Measurements from ENCODE around the gene DSTN. TPM values are rescaled to one million over a fixed set of nuclear protein-coding genes. Genes with fewer than 3 reads are reported as not detected.

Gene DSTN
- total and polyA plus RNA-seq, 2 experiments from 2014 or later: 162 to 459 TPM

- Mint-ChIP-seq H3K9me3 (0 out of 3 replicates have a peak, but pooled peaks cover 3% of the 10 kb centered on the region), H3K4me3 (no peak overlapping the region; the same call in 2 of the 3 replicates), H3K27me3 (ENCODE audit: insufficient read depth, low read depth, poor library complexity) (peaks cover 8% of the 10 kb centered on the region), H3K4me1 (no peaks in the 10 kb centered on the region; the same call in 2 of the 3 replicates), H3K27ac (peak overlapping the region; percentile 77; the same call in 1 of the 2 replicates), H3K36me3 (ENCODE audit: low read depth) (peaks cover 65% of the 10 kb centered on the region)
- Histone ChIP-seq H2AFZ (no peak overlapping the region), H3K27ac (ENCODE audit: low read depth) (no peak overlapping the region), H3K79me2 (replicated peaks; ENCODE audit: insufficient read depth) (no peaks in the 10 kb centered on the region), H3K9me2 (ENCODE audit: insufficient read depth) (no peaks in the 10 kb centered on the region), H4K20me1 (replicated peaks; ENCODE audit: insufficient read depth) (0 out of 2 replicates have a peak, but pooled peaks cover 4% of the 10 kb centered on the region), H3K27me3 (ENCODE audit: insufficient read depth) (no peaks in the 10 kb centered on the region), H3F3A (replicated peaks; ENCODE audit: low read depth) (no peaks in the 10 kb centered on the region), H3K4me3 (no peak overlapping the region), H3K36me3 (ENCODE audit: insufficient read depth) (no peaks in the 10 kb centered on the region; the same call in 1 of the 2 replicates), H3K4me2 (no peak overlapping the region), H3K4me1 (ENCODE audit: insufficient read depth) (no peaks in the 10 kb centered on the region)
- ATAC-seq (no peak), DNase-seq (ENCODE audit: low spot score) (no peak)
- TF ChIP-seq CREB1 (CRISPR knock-in tag; IDR thresholded peaks at IDR 0.05; ENCODE audit: low read depth) (no peak), JUNB (IDR thresholded peaks at IDR 0.05; ENCODE audit: unreplicated experiment) (no peak), EZH2 (IDR thresholded peaks at IDR 0.05; ENCODE audit: low read depth, unreplicated experiment) (no peak), POLR2AphosphoS5 (IDR thresholded peaks at IDR 0.05; ENCODE audit: low read depth) (no peak), REST (IDR thresholded peaks at IDR 0.05; ENCODE audit: unreplicated experiment) (no peak), STAT1 (IDR thresholded peaks at IDR 0.05; ENCODE audit: unreplicated experiment) (no peak), NANOG (IDR thresholded peaks at IDR 0.05; ENCODE audit: borderline replicate concordance) (no peak), ZNF331 (CRISPR knock-in tag; IDR thresholded peaks at IDR 0.05; ENCODE audit: low read depth) (no peak), ZNF114 (CRISPR knock-in tag; IDR thresholded peaks at IDR 0.05) (no peak), EZH2phosphoT487 (IDR thresholded peaks at IDR 0.05; ENCODE audit: unreplicated experiment) (no peak), CTCF (conservative IDR thresholded peaks at IDR 0.05; ENCODE audit: low read depth in 2 of 2) (no peak)
- TF ChIP-seq, protein P1, sequence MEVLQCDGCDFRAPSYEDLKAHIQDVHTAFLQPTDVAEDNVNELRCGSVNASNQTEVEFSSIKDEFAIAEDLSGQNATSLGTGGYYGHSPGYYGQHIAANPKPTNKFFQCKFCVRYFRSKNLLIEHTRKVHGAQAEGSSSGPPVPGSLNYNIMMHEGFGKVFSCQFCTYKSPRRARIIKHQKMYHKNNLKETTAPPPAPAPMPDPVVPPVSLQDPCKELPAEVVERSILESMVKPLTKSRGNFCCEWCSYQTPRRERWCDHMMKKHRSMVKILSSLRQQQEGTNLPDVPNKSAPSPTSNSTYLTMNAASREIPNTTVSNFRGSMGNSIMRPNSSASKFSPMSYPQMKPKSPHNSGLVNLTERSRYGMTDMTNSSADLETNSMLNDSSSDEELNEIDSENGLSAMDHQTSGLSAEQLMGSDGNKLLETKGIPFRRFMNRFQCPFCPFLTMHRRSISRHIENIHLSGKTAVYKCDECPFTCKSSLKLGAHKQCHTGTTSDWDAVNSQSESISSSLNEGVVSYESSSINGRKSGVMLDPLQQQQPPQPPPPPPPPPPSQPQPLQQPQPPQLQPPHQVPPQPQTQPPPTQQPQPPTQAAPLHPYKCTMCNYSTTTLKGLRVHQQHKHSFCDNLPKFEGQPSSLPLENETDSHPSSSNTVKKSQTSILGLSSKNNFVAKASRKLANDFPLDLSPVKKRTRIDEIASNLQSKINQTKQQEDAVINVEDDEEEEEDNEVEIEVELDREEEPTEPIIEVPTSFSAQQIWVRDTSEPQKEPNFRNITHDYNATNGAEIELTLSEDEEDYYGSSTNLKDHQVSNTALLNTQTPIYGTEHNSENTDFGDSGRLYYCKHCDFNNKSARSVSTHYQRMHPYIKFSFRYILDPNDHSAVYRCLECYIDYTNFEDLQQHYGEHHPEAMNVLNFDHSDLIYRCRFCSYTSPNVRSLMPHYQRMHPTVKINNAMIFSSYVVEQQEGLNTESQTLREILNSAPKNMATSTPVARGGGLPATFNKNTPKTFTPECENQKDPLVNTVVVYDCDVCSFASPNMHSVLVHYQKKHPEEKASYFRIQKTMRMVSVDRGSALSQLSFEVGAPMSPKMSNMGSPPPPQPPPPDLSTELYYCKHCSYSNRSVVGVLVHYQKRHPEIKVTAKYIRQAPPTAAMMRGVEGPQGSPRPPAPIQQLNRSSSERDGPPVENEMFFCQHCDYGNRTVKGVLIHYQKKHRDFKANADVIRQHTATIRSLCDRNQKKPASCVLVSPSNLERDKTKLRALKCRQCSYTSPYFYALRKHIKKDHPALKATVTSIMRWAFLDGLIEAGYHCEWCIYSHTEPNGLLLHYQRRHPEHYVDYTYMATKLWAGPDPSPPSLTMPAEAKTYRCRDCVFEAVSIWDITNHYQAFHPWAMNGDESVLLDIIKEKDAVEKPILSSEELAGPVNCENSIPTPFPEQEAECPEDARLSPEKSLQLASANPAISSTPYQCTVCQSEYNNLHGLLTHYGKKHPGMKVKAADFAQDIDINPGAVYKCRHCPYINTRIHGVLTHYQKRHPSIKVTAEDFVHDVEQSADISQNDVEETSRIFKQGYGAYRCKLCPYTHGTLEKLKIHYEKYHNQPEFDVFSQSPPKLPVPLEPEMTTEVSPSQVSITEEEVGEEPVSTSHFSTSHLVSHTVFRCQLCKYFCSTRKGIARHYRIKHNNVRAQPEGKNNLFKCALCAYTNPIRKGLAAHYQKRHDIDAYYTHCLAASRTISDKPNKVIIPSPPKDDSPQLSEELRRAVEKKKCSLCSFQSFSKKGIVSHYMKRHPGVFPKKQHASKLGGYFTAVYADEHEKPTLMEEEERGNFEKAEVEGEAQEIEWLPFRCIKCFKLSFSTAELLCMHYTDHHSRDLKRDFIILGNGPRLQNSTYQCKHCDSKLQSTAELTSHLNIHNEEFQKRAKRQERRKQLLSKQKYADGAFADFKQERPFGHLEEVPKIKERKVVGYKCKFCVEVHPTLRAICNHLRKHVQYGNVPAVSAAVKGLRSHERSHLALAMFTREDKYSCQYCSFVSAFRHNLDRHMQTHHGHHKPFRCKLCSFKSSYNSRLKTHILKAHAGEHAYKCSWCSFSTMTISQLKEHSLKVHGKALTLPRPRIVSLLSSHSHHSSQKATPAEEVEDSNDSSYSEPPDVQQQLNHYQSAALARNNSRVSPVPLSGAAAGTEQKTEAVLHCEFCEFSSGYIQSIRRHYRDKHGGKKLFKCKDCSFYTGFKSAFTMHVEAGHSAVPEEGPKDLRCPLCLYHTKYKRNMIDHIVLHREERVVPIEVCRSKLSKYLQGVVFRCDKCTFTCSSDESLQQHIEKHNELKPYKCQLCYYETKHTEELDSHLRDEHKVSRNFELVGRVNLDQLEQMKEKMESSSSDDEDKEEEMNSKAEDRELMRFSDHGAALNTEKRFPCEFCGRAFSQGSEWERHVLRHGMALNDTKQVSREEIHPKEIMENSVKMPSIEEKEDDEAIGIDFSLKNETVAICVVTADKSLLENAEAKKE (CRISPR knock-in tag; IDR thresholded peaks at IDR 0.05): no peak
- TF ChIP-seq, protein P2, sequence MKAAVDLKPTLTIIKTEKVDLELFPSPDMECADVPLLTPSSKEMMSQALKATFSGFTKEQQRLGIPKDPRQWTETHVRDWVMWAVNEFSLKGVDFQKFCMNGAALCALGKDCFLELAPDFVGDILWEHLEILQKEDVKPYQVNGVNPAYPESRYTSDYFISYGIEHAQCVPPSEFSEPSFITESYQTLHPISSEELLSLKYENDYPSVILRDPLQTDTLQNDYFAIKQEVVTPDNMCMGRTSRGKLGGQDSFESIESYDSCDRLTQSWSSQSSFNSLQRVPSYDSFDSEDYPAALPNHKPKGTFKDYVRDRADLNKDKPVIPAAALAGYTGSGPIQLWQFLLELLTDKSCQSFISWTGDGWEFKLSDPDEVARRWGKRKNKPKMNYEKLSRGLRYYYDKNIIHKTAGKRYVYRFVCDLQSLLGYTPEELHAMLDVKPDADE (IDR thresholded peaks at IDR 0.05): no peak
These were observed 55.6 kb downstream of the DSTN start for GRCh38 chr20:17625246-17626051.

Measured in GM23338 (cell line).